ACHN (cell line): ENCODE results near the gene ARL17B.
"Not testable (repeated sequence)": the region's sequence is repeated elsewhere in the genome, so short reads cannot be mapped to it uniquely, and the experiment has no call there.

ENCODE experiments used
- DNase-seq: peaks from one replicate; pipeline ENCODE4 v3.0.0-alpha.2; 2015
- in situ Hi-C: cut with HindIII; loops from 2 replicates; pipeline ENCODE4 v1.10.0; 2017; ENCODE audit warnings: low sequenced_read_pairs, low pct_ligation_motif_present, low pct_unique_long_range_greater_than_20kb

Gene ARL17B

GRCh38 chr17:46361755-46362154 lies at the start of gene ARL17B:
TSS of gene ARL17B (minus strand) at chr17:46361766. CDS start at chr17:46358397, 3,369 bp downstream.
- in situ Hi-C loops, DNase-seq: not testable (repeated sequence)

DNA sequence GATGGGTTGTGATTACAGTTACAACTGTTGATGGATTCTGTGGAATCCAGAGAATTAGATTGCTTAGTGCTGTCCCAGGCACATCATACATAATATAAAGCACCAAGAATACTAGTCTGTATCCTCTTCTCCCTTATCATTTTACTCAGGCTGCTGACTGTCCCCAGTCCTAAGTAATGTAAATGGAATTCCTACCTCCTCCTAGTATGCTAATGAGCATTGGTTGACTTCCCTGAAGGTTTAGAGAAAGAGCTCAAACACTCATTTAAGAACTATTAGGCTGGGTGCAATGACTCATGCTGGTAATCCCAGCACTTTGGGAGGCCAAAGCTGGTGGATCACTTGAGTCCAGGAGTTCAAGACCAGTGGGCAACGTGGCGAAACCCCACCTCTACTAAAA lies 48.3 kb upstream of the ARL17B start:
- DNase-seq, in situ Hi-C loops: not testable (repeated sequence)

- in situ Hi-C loops, DNase-seq: not testable (repeated sequence)
Measured at GRCh38 chr17:46407155-46407554, 45.6 kb upstream of the ARL17B start.

- not testable (repeated sequence) for DNase-seq
Measured at GRCh38 chr17:46401033-46401787, 39.6 kb upstream of the ARL17B start.

GRCh38 chr17:46400543-46400942 lies 39.0 kb upstream of the ARL17B start:
- DNase-seq, in situ Hi-C loops: not testable (repeated sequence)

More at GRCh38 chr17:46401033-46401787, 39.6 kb upstream of the ARL17B start:
- in situ Hi-C loops, result not testable (repeated sequence)

DNA sequence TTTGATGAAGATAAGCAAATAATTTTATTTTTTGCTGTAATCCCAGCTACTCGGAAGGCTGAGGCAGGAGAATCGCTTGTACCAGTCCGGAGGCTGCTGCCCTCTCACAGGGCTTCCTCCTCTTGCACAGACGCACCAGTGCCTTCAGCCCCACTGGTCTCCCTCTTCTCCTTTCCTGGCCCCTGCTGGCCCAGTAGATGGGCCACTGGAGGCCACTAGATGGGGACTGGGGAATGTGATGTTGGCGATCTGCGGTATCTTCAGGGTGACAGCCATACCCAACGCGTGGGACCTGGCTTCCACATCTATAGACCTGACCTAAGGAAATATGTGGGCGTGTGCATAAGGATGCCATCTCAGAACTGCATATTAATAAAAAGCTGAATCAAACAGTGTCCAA lies 38.4 kb upstream of the ARL17B start:
- DNase-seq, in situ Hi-C loops: not testable (repeated sequence)

- DNase-seq, in situ Hi-C loops: not testable (repeated sequence)
Measured at GRCh38 chr17:46396292-46396691, 34.7 kb upstream of the ARL17B start.

DNA sequence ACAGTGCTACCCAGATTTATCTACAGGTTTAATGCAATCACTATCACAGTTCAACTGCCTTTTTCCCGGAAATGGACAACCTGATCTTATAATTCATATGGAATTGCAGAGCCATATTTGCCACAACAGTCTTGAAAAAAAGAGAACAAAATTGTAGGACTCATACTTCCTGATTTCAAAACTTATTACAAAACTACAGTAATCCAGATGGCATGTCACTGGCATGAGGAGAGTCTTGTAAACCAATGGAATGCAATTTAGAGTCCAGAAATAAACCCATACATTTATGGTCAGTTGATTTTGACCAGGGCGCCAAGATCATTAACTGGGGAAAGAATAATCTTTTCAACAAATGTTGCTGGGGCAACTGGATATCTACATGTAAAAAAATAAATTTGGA lies 32.1 kb upstream of the ARL17B start:
- DNase-seq, in situ Hi-C loops: not testable (repeated sequence)

- DNase-seq, in situ Hi-C loops: not testable (repeated sequence)
Measured at GRCh38 chr17:46385491-46385890, 23.9 kb upstream of the ARL17B start.

- DNase-seq, result not testable (repeated sequence)
Measured at GRCh38 chr17:46383118-46383517, 21.6 kb upstream of the ARL17B start.

DNA sequence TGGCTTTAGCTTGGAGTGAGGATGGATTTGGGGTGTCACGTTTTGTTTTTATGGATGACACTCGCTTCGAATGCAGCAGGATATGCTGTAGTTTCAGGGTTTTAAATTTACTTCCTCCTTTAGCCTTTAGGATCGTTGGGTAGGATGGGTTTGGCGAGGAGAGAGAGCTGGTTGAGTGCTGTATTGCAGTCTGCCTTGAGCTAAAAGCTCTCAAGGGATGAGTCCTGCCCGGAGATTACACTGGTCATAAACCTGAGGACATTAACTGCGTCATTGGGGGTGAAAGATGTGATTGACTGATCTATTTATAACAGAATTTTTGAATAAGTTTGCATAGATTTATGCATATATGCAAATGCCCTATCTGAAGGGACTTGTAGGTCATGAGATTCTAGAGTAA lies 11.9 kb upstream of the ARL17B start:
- in situ Hi-C loops, DNase-seq: not testable (repeated sequence)

More at GRCh38 chr17:46383118-46383517, 21.6 kb upstream of the ARL17B start:
- in situ Hi-C loops, result not testable (repeated sequence)

DNA sequence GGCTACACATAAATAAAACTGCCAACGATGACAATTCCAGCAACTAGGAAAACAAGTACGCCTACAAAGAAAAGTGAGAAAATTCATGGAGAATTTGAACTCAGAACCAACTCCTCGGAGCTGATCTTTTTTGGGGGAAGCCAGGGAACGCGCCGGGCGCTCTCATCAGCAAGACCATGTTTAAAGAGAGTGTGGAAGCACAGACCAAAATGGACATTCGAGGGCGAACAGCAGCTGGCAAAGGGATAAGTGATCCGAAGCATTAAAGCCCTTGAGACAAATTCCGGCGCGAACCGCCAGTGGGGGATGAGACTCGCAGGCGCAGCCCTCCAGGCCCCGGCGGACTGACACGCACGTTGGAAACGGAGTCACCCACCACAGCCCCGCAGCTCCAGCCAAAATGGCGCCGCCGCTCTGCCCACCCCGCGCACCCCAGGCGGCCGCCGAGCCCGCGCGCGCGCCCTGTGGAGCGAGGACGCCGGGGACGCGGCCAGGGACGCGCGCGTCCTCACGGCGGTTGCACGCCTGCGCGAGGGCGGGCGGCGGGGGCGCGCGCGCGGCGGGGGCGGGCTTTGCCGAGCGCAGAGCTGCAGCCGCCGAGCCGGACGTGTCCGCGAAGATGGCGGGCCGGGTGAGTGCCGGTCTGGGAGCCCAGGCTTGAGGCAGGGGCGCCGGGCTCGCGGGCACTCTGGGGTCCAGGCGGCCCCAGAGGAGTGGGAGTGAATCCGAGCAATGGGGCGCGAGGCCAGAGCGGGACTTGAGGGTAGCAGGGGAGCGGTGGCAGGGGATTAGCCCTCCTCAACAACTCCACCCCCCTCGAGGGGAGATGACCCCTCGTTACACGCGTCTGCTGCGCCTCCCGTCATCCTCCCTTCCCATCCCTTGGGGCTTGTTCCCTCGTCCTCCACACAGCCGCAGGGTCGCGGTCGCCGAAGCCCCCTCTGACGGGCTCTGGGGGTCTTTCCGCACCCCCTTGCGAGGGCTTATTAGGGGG lies 11.0 kb upstream of the ARL17B start:
- DNase-seq, in situ Hi-C loops: not testable (repeated sequence)

DNA sequence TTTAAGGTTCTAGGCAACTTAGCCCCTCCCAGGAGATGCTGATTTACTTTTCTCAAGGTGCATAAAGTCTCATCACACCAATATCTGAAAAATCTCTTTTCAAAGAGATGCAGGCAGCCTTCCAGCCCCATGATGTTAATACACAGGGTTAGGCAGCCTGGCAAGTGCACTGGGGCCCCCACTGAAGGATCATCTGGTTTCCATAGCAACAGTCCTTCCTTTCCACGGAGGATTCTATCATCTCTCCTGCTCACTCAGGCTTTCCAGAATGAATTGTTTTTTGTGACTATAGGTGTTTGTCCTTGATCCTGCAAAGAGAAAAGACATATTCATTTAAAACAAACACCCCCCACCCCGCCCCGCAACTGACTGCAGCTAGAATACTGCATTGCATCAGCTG lies 6.0 kb upstream of the ARL17B start:
- DNase-seq, in situ Hi-C loops: not testable (repeated sequence)

- in situ Hi-C loops, DNase-seq: not testable (repeated sequence)
Measured at GRCh38 chr17:46361145-46361735, 326 bp downstream of the ARL17B start.

DNA sequence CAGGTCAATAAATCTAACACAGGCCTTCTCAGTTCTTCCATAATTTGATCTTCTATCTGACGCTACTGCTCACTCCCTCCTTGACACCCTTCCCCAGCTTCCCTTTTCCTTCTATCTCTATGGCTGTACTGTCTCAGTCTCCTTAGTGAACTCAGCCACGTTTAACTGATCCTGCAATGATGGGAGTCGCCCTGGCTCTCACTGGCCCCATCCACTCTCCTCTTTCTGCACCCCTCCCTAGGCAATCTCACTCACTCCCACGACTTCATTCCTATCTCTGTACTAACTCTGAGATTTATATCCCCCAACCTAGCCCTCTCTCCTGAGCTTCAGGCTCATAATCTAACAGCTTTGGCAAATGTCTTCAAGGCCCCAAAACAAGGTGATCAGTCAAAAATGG lies 7.7 kb downstream of the ARL17B start:
- in situ Hi-C loops, DNase-seq: not testable (repeated sequence)

- DNase-seq, in situ Hi-C loops: not testable (repeated sequence)
Measured at GRCh38 chr17:46349060-46349459, 12.5 kb downstream of the ARL17B start.

DNA sequence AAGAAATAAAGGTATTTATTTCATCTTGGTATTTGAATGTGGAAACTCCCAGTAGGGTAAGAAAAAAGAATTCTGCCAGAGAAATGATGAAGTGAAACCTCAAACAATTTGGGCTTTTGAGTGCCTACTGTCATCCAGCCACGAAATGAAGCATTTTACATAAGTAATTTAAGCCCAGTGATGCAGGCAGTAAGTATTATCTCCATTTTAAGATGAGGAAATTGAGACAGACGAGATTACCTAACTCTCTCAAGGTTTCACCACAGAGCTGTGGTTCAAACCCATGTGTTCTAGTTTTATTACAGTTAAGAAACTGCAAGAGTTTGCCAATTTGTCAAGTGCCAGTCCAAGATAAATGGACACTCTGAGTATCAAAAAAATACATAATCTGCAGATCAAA lies 13.2 kb downstream of the ARL17B start:
- DNase-seq, in situ Hi-C loops: not testable (repeated sequence)

- DNase-seq, in situ Hi-C loops: not testable (repeated sequence)
Measured at GRCh38 chr17:46342131-46342530, 19.4 kb downstream of the ARL17B start.
